ENCODE data around the gene CELF3.

- TF ChIP-seq, protein P1, sequence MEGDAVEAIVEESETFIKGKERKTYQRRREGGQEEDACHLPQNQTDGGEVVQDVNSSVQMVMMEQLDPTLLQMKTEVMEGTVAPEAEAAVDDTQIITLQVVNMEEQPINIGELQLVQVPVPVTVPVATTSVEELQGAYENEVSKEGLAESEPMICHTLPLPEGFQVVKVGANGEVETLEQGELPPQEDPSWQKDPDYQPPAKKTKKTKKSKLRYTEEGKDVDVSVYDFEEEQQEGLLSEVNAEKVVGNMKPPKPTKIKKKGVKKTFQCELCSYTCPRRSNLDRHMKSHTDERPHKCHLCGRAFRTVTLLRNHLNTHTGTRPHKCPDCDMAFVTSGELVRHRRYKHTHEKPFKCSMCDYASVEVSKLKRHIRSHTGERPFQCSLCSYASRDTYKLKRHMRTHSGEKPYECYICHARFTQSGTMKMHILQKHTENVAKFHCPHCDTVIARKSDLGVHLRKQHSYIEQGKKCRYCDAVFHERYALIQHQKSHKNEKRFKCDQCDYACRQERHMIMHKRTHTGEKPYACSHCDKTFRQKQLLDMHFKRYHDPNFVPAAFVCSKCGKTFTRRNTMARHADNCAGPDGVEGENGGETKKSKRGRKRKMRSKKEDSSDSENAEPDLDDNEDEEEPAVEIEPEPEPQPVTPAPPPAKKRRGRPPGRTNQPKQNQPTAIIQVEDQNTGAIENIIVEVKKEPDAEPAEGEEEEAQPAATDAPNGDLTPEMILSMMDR (IDR thresholded peaks at IDR 0.05): no peak
- no peak for TF ChIP-seq POLR2A (IDR thresholded peaks at IDR 0.05)
Observed at GRCh38 chr1:151733126-151733525, 16.5 kb upstream of the CELF3 start.

All from right lobe of liver (tissue), 4 donors.